ENCODE results near the gene ISLR. TPM values are rescaled to one million over a fixed set of nuclear protein-coding genes. Genes with fewer than 3 reads are reported as not detected.

The ISLR gene
- total and polyA plus RNA-seq, 2 of the 8 experiments (the other 6 are each of a cell fraction or from before 2014, with no cell fraction given), result 0.29 to 0.35 TPM

DNA sequence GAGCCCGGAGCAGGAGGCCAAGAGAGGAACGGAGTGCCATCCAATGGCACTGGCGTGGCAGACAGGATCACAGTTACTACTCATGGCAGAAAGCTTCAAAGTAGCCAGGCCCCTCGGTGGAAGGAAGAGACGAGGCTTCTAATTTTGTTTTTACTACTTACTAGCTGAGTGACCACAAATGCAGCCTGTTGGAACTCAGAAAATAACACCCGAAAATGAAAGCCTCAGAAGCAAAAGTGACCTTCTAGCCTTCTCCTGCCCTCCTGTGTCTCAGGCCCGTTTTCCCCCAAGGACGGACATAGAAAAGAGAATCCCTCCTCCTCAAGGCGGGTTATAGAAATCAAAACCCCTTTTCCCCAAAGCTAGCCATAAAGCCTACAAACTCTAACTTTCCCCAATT is 39.0 kb downstream of the ISLR start (continued):
- TF ChIP-seq SIX5 (IDR thresholded peaks at IDR 0.05; ENCODE audit: low read depth, low read length), result no peak
- TF ChIP-seq SUZ12 (IDR thresholded peaks at IDR 0.05; ENCODE audit: low read length), result no peak
- TF ChIP-seq TCF12 (IDR thresholded peaks at IDR 0.05; ENCODE audit: low read depth, low read length), result no peak
- TF ChIP-seq GTF2F1 (IDR thresholded peaks at IDR 0.05; ENCODE audit: borderline replicate concordance, low read depth, low read length), result no peak
- no peak for TF ChIP-seq JUN (IDR thresholded peaks at IDR 0.05; ENCODE audit: low read depth, low read length)
- TF ChIP-seq, protein P1, sequence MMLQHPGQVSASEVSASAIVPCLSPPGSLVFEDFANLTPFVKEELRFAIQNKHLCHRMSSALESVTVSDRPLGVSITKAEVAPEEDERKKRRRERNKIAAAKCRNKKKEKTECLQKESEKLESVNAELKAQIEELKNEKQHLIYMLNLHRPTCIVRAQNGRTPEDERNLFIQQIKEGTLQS (IDR thresholded peaks at IDR 0.05; ENCODE audit: insufficient read depth, low read depth, low read length), result no peak

Measured in H1 (cell line).